Measurements from ENCODE around the gene PRRT2.

- TF ChIP-seq CTCF (IDR thresholded peaks at IDR 0.05) = no peak
- no peak for TF ChIP-seq POLR2A (IDR thresholded peaks at IDR 0.05)
These were observed 5.2 kb upstream of the PRRT2 start for GRCh38 chr16:29806641-29807425.

Data from lower leg skin (tissue), 3 donors.